ENCODE data around the gene MCU. TPM values are rescaled to one million over a fixed set of nuclear protein-coding genes. Genes with fewer than 3 reads are reported as not detected.

Gene MCU
- total and polyA plus RNA-seq, 2 experiments from 2014 or later = 14.9 to 22.8 TPM

DNA sequence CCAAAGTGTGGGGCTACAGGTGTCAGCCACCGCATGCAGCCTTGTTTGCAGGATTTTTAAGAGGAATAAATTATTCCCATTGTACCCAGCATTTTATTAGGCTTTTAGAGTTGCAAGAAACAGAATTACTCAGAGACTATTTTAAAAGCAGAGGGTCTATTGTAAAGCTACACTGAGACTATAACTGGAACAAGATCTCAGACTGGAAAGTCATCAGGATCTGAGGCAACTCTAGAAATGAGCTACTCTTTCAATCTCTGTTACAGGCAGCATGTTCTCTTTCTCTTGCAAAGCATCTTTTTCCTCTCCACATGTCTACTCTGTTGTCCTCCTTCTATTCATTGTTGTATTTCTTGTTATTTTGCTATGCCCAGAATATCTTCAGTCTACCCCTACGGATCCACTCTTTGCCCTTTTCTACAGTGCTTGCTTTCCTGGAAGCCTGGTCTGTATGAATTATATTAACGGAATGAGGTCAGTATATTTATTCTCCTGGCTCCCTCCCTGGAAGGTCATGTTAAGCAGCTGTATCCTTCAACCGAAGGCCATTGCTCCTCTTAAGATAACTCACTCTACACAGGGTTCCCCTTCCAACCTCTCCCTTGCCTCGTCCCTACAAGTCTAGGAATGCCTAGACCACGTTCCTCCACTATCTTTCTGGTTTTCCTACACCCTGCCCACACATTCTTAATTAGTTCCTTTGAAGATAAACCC is 38.4 kb upstream of the MCU start:
- no peaks in the 10 kb centered on the region for H3K36me3 ChIP-seq
- no peaks in the 10 kb centered on the region for H3K9me3 ChIP-seq (ENCODE audit: low read depth)
- no peaks in the 10 kb centered on the region for H3K4me1 ChIP-seq (ENCODE audit: low read depth)
- DNase-seq (ENCODE audit: low read depth in 1 of 2, low spot score in 1 of 2) = peak in 1 of 2 donors; percentile 9
- TF ChIP-seq, protein P1, sequence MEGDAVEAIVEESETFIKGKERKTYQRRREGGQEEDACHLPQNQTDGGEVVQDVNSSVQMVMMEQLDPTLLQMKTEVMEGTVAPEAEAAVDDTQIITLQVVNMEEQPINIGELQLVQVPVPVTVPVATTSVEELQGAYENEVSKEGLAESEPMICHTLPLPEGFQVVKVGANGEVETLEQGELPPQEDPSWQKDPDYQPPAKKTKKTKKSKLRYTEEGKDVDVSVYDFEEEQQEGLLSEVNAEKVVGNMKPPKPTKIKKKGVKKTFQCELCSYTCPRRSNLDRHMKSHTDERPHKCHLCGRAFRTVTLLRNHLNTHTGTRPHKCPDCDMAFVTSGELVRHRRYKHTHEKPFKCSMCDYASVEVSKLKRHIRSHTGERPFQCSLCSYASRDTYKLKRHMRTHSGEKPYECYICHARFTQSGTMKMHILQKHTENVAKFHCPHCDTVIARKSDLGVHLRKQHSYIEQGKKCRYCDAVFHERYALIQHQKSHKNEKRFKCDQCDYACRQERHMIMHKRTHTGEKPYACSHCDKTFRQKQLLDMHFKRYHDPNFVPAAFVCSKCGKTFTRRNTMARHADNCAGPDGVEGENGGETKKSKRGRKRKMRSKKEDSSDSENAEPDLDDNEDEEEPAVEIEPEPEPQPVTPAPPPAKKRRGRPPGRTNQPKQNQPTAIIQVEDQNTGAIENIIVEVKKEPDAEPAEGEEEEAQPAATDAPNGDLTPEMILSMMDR (IDR thresholded peaks at IDR 0.05; ENCODE audit: low read depth, low read length) = no peak
- no peak overlapping the region for H3K27ac ChIP-seq
- no peak overlapping the region for H3K4me3 ChIP-seq
- H3K27me3 ChIP-seq = no peaks in the 10 kb centered on the region

DNA sequence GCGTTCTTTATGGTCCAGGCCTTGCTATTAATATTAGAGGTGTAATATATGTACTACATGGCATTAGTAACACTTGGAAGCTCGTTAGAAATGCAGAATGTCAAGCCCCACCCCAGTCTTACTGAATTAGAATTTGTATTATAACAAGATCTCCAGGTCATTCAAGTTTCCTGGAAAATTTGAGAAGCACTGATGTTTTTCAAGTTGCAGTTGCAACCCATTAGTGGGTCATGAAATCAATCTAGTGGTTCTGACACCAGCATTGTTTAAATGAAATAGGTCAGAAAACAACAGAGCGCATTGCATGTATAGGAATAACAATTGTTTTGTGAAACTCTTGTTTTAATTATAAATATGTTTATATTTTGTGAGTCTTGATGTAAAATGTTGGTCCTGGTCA is 37.2 kb upstream of the MCU start:
- no peaks in the 10 kb centered on the region for H3K4me1 ChIP-seq (ENCODE audit: low read depth)
- TF ChIP-seq, protein P1 (IDR thresholded peaks at IDR 0.05; ENCODE audit: low read depth, low read length) = no peak
- no peak for DNase-seq (ENCODE audit: low read depth in 1 of 2, low spot score in 1 of 2)

DNA sequence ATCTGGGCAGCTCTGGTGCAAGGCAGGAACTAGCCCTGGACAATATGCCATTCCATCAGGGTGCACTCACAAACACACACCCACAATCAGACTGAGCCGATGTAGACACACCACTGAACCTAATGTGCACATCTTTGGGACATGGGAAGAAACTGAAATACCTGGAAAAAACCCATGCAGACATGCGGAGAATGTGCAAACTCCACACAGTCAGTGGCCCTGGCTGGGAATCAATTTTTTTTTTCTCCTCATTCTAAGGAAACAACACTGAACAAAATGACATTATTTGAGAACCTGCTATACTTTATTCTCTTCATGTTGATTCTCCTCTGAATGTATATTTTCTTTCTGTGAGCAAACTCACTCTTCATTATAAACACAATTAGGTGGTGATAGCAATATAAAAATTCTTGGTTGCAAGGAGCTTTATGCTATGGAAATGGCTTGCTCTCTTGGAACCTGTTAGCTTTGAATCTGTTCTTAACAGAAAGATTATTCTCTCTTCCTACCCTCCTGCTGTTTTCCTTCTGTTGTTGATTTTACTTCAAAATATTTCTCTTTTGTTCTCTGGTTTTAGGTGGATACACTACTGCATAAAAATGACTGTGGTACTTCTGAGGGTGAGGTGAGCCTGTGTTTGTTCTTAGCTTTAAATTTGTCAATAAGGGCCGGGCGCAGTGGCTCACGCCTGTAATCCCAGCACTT is 33.1 kb upstream of the MCU start:
- TF ChIP-seq, protein P1 (IDR thresholded peaks at IDR 0.05; ENCODE audit: low read depth, low read length) = no peak
- Histone ChIP-seq H3K27ac (no peak overlapping the region), H3K4me3 (no peak overlapping the region), H3K9me3 (ENCODE audit: low read depth) (no peaks in the 10 kb centered on the region), H3K4me1 (ENCODE audit: low read depth) (no peaks in the 10 kb centered on the region), H3K36me3 (no peaks in the 10 kb centered on the region), H3K27me3 (no peaks in the 10 kb centered on the region)
- no peak for DNase-seq (ENCODE audit: low read depth in 1 of 2, low spot score in 1 of 2)

More for the DNA sequence above, 37.2 kb upstream of the MCU start:
- Histone ChIP-seq H3K4me3 (no peak overlapping the region), H3K36me3 (no peaks in the 10 kb centered on the region), H3K9me3 (ENCODE audit: low read depth) (no peaks in the 10 kb centered on the region), H3K27me3 (no peaks in the 10 kb centered on the region), H3K27ac (no peak overlapping the region)

DNA sequence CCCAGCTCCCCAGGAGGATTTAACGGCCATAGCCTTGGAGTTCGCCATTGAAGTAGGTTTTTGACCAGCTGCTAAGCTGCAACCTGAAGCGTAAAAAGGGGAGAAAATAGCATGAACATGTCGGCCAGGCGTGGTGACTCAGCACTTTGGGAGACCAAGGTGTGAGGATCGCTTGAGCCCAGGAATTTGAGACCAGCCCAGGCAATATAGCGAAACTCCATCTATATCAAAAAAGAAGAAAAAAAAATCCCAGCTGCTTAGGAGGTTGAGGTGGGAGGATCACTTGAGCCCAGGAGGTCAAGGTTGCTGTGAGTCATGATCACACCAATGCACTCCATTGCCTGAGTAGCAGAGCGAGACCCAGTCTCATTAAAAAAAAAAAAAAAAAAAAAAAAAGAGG is 32.2 kb upstream of the MCU start:
- Histone ChIP-seq H3K4me1 (ENCODE audit: low read depth) (no peaks in the 10 kb centered on the region), H3K27me3 (no peaks in the 10 kb centered on the region), H3K27ac (no peak overlapping the region), H3K9me3 (ENCODE audit: low read depth) (no peaks in the 10 kb centered on the region), H3K4me3 (no peak overlapping the region), H3K36me3 (no peaks in the 10 kb centered on the region)
- no peak for DNase-seq (ENCODE audit: low read depth in 1 of 2, low spot score in 1 of 2)
- TF ChIP-seq, protein P1 (IDR thresholded peaks at IDR 0.05; ENCODE audit: low read depth, low read length) = no peak

DNA sequence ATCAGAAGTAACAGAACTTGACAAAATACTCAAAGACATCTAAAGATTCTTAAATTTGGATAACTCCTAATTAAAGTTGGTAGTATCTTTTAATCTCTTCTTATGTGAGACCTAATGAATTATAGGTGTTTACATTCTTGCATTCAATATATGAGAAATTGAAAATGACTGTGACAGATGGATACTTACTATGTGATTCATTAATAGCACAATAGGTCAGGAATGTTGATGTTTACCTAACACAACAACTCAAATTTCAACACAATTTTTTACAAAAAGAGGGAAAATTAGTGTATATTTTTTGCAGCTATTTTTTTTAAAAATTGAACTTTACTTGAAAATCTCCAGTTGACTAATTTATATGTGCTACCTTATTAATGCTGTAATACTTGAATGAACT is 31.7 kb upstream of the MCU start:
- no peaks in the 10 kb centered on the region for H3K27me3 ChIP-seq
- no peaks in the 10 kb centered on the region for H3K4me1 ChIP-seq (ENCODE audit: low read depth)
- no peak overlapping the region for H3K4me3 ChIP-seq
- no peak overlapping the region for H3K27ac ChIP-seq
- no peaks in the 10 kb centered on the region for H3K36me3 ChIP-seq
- no peaks in the 10 kb centered on the region for H3K9me3 ChIP-seq (ENCODE audit: low read depth)
- TF ChIP-seq, protein P1 (IDR thresholded peaks at IDR 0.05; ENCODE audit: low read depth, low read length) = no peak
- no peak for DNase-seq (ENCODE audit: low read depth in 1 of 2, low spot score in 1 of 2)
